SK-N-SH treated with all-trans-retinoic acid at 6 μM for 48 hours (cell line): ENCODE data around the gene OR6K6.

Experiments
- ATAC-seq: fragments of 200-7000 bp; cut with Tn5 transposase; 3 replicates; pipeline ENCODE4 v1.9.1; 2020; ENCODE audit warnings: mild to moderate bottlenecking, moderate library complexity
- ARNTL ChIP-seq: fragments of 450-650 bp; formaldehyde crosslinking; IDR thresholded peaks from 2 replicates; pipeline ENCODE4 v1.5.0; 2020; ENCODE audit warnings: low read depth, mild to moderate bottlenecking, moderate library complexity, borderline replicate concordance
- BACH2 ChIP-seq: fragments of 250-450 bp; sonication (Bioruptor Pico); IDR thresholded peaks from 2 replicates; pipeline ENCODE4 v1.9.0; 2021; ENCODE audit warnings: mild to moderate bottlenecking, borderline replicate concordance
- CSDC2 ChIP-seq: fragments of 250-450 bp; sonication (Bioruptor Pico); IDR thresholded peaks from 2 replicates; pipeline ENCODE4 v1.5.0; 2020; ENCODE audit warnings: mild to moderate bottlenecking, moderate library complexity
- ESRRG ChIP-seq: fragments of 250-450 bp; sonication (Bioruptor Pico); IDR thresholded peaks from 2 replicates; pipeline ENCODE4 v1.6.1; 2021; ENCODE audit warnings: mild to moderate bottlenecking
- GLIS3 ChIP-seq: fragments of 250-450 bp; sonication (Bioruptor Pico); IDR thresholded peaks from 2 replicates; pipeline ENCODE4 v1.5.0; 2020; ENCODE audit warnings: mild to moderate bottlenecking, moderate library complexity
- ISL1 ChIP-seq: fragments of 250-450 bp; sonication (Bioruptor Pico); IDR thresholded peaks from 2 replicates; pipeline ENCODE4 v2.1.2; 2022; ENCODE audit warnings: mild to moderate bottlenecking, moderate library complexity
- OSR1 ChIP-seq: fragments of 250-450 bp; sonication (Bioruptor Pico); IDR thresholded peaks from 2 replicates; pipeline ENCODE4 v1.8.0; 2022; ENCODE audit warnings: moderate library complexity, mild to moderate bottlenecking, inconsistent platforms
- PPARA ChIP-seq: fragments of 250-450 bp; sonication (Bioruptor Pico); IDR thresholded peaks from 2 replicates; pipeline ENCODE4 v1.5.0; 2020; ENCODE audit warnings: mild to moderate bottlenecking, borderline replicate concordance
- RARB ChIP-seq: fragments of 250-450 bp; sonication (Bioruptor Pico); IDR thresholded peaks from 2 replicates; pipeline ENCODE4 v1.8.0; 2021; ENCODE audit warnings: mild to moderate bottlenecking, moderate library complexity
- SNAI2 ChIP-seq: fragments of 250-450 bp; sonication (Bioruptor Pico); IDR thresholded peaks from 2 replicates; pipeline ENCODE4 v1.5.0; 2020; ENCODE audit warnings: mild to moderate bottlenecking, moderate library complexity
- TCF4 ChIP-seq: fragments of 250-450 bp; sonication (Bioruptor Pico); IDR thresholded peaks from 2 replicates; pipeline ENCODE4 v1.8.0; 2021; ENCODE audit warnings: mild to moderate bottlenecking, moderate library complexity, borderline replicate concordance
- ZC3H10 ChIP-seq: fragments of 250-450 bp; sonication (Bioruptor Pico); IDR thresholded peaks from 2 replicates; pipeline ENCODE4 v1.5.1; 2021; ENCODE audit warnings: mild to moderate bottlenecking, moderate library complexity
- ZFP3 ChIP-seq: fragments of 250-450 bp; sonication (Bioruptor Pico); IDR thresholded peaks from 2 replicates; pipeline ENCODE4 v1.5.0; 2020; ENCODE audit warnings: mild to moderate bottlenecking, moderate library complexity
- ZFP30 ChIP-seq: fragments of 450-650 bp; formaldehyde crosslinking; IDR thresholded peaks from 2 replicates; pipeline ENCODE4 v1.5.0; 2022; ENCODE audit warnings: mild to moderate bottlenecking, moderate library complexity
- ZNF565 ChIP-seq: fragments of 450-650 bp; formaldehyde crosslinking; conservative IDR thresholded peaks from 2 replicates; pipeline ENCODE4 v1.5.0; 2020; ENCODE audit warnings: low read depth, mild to moderate bottlenecking, moderate library complexity
- ZNF70 ChIP-seq: fragments of 450-650 bp; formaldehyde crosslinking; IDR thresholded peaks from 2 replicates; pipeline ENCODE4 v1.5.0; 2020; ENCODE audit warnings: mild to moderate bottlenecking, moderate library complexity
- ZNF8 ChIP-seq: fragments of 450-650 bp; formaldehyde crosslinking; IDR thresholded peaks from 2 replicates; pipeline ENCODE4 v1.5.0; 2020; ENCODE audit warnings: mild to moderate bottlenecking, moderate library complexity
- TF ChIP-seq, protein P1 (sequence below): fragments of 250-450 bp; sonication (Bioruptor Pico); IDR thresholded peaks from 2 replicates; pipeline ENCODE4 v1.5.1; 2021; ENCODE audit warnings: mild to moderate bottlenecking, moderate library complexity
- TF ChIP-seq, protein P2 (sequence below): fragments of 250-450 bp; sonication (Bioruptor Pico); IDR thresholded peaks from 2 replicates; pipeline ENCODE4 v1.8.0; 2020; ENCODE audit warnings: mild to moderate bottlenecking, moderate library complexity, borderline replicate concordance
- TF ChIP-seq, protein P3 (sequence below): fragments of 250-450 bp; sonication (Bioruptor Pico); IDR thresholded peaks from 2 replicates; pipeline ENCODE4 v1.8.0; 2021; ENCODE audit warnings: low read depth, mild to moderate bottlenecking, moderate library complexity, borderline replicate concordance
- TF ChIP-seq, protein P4 (sequence below): fragments of 250-450 bp; sonication (Bioruptor Pico); IDR thresholded peaks from 2 replicates; pipeline ENCODE4 v1.5.0; 2020; ENCODE audit warnings: mild to moderate bottlenecking, moderate library complexity
- TF ChIP-seq, protein P5 (sequence below): fragments of 250-450 bp; sonication (Bioruptor Pico); IDR thresholded peaks from 2 replicates; pipeline ENCODE4 v1.5.1; 2020; ENCODE audit warnings: low read depth, mild to moderate bottlenecking, moderate library complexity

Gene OR6K6

DNA sequence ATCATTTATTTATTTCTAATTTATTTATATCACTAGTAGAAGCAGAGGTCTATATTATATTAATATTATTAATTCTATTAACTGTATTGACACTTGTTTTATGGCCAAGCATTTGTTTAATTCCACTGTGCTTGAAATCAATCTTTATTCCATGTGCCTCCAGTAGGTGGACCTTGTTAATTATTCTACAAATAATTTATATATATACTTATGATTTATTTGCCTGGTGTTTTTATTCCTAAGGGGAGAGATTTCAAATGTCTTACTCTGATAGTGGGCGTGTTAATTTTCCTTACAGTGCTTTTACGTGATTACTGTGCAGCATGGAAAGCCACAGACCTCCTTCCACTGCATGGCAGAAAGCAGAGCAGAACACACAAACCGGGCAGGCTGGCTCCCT, 44.0 kb downstream of the OR6K6 start:
- TF ChIP-seq BACH2 (CRISPR knock-in tag) (no peak), OSR1 (CRISPR knock-in tag) (no peak), TCF4 (CRISPR knock-in tag) (no peak)
- TF ChIP-seq, protein P1, sequence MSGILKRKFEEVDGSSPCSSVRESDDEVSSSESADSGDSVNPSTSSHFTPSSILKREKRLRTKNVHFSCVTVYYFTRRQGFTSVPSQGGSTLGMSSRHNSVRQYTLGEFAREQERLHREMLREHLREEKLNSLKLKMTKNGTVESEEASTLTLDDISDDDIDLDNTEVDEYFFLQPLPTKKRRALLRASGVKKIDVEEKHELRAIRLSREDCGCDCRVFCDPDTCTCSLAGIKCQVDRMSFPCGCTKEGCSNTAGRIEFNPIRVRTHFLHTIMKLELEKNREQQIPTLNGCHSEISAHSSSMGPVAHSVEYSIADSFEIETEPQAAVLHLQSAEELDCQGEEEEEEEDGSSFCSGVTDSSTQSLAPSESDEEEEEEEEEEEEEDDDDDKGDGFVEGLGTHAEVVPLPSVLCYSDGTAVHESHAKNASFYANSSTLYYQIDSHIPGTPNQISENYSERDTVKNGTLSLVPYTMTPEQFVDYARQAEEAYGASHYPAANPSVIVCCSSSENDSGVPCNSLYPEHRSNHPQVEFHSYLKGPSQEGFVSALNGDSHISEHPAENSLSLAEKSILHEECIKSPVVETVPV (CRISPR knock-in tag), result no peak
- ATAC-seq, result no peak

DNA sequence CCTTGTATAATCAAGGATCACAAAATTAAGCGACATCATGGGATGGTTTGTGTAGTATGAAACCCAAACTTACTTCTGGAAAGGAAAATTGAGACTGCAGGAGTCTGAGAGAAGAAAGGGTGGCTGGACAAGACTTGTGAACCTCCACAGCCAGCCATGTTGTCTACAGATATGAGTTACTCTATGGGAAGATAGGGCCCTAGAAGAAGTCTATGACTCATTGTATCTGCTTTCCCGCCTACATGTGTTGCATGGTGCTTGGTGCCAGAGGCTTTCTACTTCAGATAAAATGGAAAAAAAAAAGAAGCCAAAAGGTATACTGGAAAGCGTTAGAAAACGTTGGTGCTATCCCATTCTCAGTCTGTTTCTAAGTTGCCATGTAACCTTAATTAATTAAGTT, 45.2 kb downstream of the OR6K6 start:
- no peak for ATAC-seq
- TF ChIP-seq ISL1 (no peak), ZNF70 (CRISPR knock-in tag) (no peak), PPARA (no peak), BACH2 (CRISPR knock-in tag) (no peak), OSR1 (CRISPR knock-in tag) (no peak), RARB (no peak), ZC3H10 (no peak), ESRRG (CRISPR knock-in tag) (no peak), SNAI2 (CRISPR knock-in tag) (no peak), ARNTL (no peak), ZFP3 (CRISPR knock-in tag) (no peak), ZNF8 (CRISPR knock-in tag) (no peak), TCF4 (CRISPR knock-in tag) (no peak), CSDC2 (CRISPR knock-in tag) (no peak), ZNF565 (CRISPR knock-in tag) (no peak)
- TF ChIP-seq, protein P2, sequence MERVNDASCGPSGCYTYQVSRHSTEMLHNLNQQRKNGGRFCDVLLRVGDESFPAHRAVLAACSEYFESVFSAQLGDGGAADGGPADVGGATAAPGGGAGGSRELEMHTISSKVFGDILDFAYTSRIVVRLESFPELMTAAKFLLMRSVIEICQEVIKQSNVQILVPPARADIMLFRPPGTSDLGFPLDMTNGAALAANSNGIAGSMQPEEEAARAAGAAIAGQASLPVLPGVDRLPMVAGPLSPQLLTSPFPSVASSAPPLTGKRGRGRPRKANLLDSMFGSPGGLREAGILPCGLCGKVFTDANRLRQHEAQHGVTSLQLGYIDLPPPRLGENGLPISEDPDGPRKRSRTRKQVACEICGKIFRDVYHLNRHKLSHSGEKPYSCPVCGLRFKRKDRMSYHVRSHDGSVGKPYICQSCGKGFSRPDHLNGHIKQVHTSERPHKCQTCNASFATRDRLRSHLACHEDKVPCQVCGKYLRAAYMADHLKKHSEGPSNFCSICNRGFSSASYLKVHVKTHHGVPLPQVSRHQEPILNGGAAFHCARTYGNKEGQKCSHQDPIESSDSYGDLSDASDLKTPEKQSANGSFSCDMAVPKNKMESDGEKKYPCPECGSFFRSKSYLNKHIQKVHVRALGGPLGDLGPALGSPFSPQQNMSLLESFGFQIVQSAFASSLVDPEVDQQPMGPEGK (CRISPR knock-in tag), result no peak
- TF ChIP-seq, protein P1 (CRISPR knock-in tag), result no peak
- TF ChIP-seq, protein P3, sequence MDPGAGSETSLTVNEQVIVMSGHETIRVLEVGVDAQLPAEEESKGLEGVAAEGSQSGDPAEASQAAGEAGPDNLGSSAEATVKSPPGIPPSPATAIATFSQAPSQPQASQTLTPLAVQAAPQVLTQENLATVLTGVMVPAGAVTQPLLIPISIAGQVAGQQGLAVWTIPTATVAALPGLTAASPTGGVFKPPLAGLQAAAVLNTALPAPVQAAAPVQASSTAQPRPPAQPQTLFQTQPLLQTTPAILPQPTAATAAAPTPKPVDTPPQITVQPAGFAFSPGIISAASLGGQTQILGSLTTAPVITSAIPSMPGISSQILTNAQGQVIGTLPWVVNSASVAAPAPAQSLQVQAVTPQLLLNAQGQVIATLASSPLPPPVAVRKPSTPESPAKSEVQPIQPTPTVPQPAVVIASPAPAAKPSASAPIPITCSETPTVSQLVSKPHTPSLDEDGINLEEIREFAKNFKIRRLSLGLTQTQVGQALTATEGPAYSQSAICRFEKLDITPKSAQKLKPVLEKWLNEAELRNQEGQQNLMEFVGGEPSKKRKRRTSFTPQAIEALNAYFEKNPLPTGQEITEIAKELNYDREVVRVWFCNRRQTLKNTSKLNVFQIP (CRISPR knock-in tag), result no peak
- TF ChIP-seq, protein P4, sequence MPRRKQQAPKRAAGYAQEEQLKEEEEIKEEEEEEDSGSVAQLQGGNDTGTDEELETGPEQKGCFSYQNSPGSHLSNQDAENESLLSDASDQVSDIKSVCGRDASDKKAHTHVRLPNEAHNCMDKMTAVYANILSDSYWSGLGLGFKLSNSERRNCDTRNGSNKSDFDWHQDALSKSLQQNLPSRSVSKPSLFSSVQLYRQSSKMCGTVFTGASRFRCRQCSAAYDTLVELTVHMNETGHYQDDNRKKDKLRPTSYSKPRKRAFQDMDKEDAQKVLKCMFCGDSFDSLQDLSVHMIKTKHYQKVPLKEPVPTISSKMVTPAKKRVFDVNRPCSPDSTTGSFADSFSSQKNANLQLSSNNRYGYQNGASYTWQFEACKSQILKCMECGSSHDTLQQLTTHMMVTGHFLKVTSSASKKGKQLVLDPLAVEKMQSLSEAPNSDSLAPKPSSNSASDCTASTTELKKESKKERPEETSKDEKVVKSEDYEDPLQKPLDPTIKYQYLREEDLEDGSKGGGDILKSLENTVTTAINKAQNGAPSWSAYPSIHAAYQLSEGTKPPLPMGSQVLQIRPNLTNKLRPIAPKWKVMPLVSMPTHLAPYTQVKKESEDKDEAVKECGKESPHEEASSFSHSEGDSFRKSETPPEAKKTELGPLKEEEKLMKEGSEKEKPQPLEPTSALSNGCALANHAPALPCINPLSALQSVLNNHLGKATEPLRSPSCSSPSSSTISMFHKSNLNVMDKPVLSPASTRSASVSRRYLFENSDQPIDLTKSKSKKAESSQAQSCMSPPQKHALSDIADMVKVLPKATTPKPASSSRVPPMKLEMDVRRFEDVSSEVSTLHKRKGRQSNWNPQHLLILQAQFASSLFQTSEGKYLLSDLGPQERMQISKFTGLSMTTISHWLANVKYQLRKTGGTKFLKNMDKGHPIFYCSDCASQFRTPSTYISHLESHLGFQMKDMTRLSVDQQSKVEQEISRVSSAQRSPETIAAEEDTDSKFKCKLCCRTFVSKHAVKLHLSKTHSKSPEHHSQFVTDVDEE, result no peak
- TF ChIP-seq, protein P5, sequence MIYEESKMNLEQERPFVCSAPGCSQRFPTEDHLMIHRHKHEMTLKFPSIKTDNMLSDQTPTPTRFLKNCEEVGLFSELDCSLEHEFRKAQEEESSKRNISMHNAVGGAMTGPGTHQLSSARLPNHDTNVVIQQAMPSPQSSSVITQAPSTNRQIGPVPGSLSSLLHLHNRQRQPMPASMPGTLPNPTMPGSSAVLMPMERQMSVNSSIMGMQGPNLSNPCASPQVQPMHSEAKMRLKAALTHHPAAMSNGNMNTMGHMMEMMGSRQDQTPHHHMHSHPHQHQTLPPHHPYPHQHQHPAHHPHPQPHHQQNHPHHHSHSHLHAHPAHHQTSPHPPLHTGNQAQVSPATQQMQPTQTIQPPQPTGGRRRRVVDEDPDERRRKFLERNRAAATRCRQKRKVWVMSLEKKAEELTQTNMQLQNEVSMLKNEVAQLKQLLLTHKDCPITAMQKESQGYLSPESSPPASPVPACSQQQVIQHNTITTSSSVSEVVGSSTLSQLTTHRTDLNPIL (CRISPR knock-in tag), result no peak
- TF ChIP-seq, all 23 proteins: peak for 0

DNA sequence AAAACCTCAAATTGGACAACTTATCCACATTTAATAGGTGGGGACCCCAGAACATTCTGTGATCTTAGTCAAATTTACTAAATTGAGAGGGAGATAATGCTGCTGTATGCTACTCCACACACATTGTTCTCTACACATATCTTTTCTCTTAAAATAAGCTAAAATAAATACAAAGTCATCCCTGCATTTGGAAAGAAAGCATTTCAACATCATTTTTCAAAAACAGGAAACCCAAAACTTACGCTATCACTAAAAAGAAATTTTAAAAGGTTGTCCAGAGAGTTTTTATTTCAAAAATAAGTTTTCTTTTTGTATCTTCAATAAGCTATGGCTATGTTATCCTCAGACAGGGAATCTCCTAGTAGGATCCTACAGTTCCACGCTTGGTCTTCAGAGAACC, 46.0 kb downstream of the OR6K6 start:
- TF ChIP-seq ZC3H10, result no peak
- TF ChIP-seq ISL1, result no peak
- no peak for TF ChIP-seq ARNTL
- TF ChIP-seq ZFP30, result no peak
- no peak for TF ChIP-seq ZFP3 (CRISPR knock-in tag)
- TF ChIP-seq CSDC2 (CRISPR knock-in tag), result no peak
- no peak for TF ChIP-seq RARB
- TF ChIP-seq, protein P3 (CRISPR knock-in tag), result no peak
- no peak for TF ChIP-seq ZNF565 (CRISPR knock-in tag)
- TF ChIP-seq ZNF8 (CRISPR knock-in tag), result no peak
- TF ChIP-seq SNAI2 (CRISPR knock-in tag), result no peak
- no peak for TF ChIP-seq GLIS3
- TF ChIP-seq PPARA, result no peak
- no peak for ATAC-seq
